ENCODE results near the gene NAA60.
"Not testable (repeated sequence)": the region's sequence is repeated elsewhere in the genome, so short reads cannot be mapped to it uniquely, and the experiment has no call there.

NAA60 gene

GRCh38 chr16:3465301-3465700 lies 21.8 kb downstream of the NAA60 start:
- DNase-seq: no peak

GRCh38 chr16:3465911-3466584 lies 22.6 kb downstream of the NAA60 start:
- DNase-seq: no peak

- DNase-seq: no peak
Observed at GRCh38 chr16:3467182-3467581, 23.7 kb downstream of the NAA60 start.

GRCh38 chr16:3467921-3468320 lies 24.4 kb downstream of the NAA60 start:
- DNase-seq: no peak

GRCh38 chr16:3468501-3468900 lies 25.0 kb downstream of the NAA60 start:
- no peak for DNase-seq

- no peak for DNase-seq
Observed at GRCh38 chr16:3469736-3470135, 26.3 kb downstream of the NAA60 start.

- DNase-seq: no peak
Observed at GRCh38 chr16:3470723-3471122, 27.2 kb downstream of the NAA60 start.

- no peak for DNase-seq
Observed at GRCh38 chr16:3471518-3472176, 28.2 kb downstream of the NAA60 start.

- no peak for DNase-seq
Observed at GRCh38 chr16:3472878-3473595, 29.6 kb downstream of the NAA60 start.

- DNase-seq: not testable (repeated sequence)
Observed at GRCh38 chr16:3473596-3473943, 30.1 kb downstream of the NAA60 start.

- DNase-seq: no peak
Observed at GRCh38 chr16:3474136-3474779, 30.8 kb downstream of the NAA60 start.

GRCh38 chr16:3474870-3475269 lies 31.4 kb downstream of the NAA60 start:
- DNase-seq: not testable (repeated sequence)

- DNase-seq: no peak
Observed at GRCh38 chr16:3475604-3476375, 32.3 kb downstream of the NAA60 start.

- no peak for DNase-seq
Observed at GRCh38 chr16:3476409-3476808, 32.9 kb downstream of the NAA60 start.

- DNase-seq: no peak
Observed at GRCh38 chr16:3478242-3478925, 34.9 kb downstream of the NAA60 start.

GRCh38 chr16:3479654-3480216 lies 36.3 kb downstream of the NAA60 start:
- no peak for DNase-seq

- DNase-seq: no peak
Observed at GRCh38 chr16:3480901-3481695, 37.6 kb downstream of the NAA60 start.

- DNase-seq: no peak
Observed at GRCh38 chr16:3481696-3482658, 38.5 kb downstream of the NAA60 start.

GRCh38 chr16:3482659-3483241 lies 39.3 kb downstream of the NAA60 start:
- no peak for DNase-seq

All from stimulated activated CD8-positive, alpha-beta memory T cell treated with anti-CD3 and anti-CD28 coated beads, Interleukin-4, amount 100 ng/mL, for 48 hours (primary cell).